ENCODE data around the gene LYPD6B.

- TF ChIP-seq, protein P1, sequence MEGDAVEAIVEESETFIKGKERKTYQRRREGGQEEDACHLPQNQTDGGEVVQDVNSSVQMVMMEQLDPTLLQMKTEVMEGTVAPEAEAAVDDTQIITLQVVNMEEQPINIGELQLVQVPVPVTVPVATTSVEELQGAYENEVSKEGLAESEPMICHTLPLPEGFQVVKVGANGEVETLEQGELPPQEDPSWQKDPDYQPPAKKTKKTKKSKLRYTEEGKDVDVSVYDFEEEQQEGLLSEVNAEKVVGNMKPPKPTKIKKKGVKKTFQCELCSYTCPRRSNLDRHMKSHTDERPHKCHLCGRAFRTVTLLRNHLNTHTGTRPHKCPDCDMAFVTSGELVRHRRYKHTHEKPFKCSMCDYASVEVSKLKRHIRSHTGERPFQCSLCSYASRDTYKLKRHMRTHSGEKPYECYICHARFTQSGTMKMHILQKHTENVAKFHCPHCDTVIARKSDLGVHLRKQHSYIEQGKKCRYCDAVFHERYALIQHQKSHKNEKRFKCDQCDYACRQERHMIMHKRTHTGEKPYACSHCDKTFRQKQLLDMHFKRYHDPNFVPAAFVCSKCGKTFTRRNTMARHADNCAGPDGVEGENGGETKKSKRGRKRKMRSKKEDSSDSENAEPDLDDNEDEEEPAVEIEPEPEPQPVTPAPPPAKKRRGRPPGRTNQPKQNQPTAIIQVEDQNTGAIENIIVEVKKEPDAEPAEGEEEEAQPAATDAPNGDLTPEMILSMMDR (IDR thresholded peaks at IDR 0.05; ENCODE audit: extremely low read depth in 1 of 2, insufficient read depth in 1 of 2, low read depth in 1 of 2, low read length in 2 of 2), result no peak
- TF ChIP-seq EZH2 (IDR thresholded peaks at IDR 0.05; ENCODE audit: borderline replicate concordance, low read depth, low read length, severe bottlenecking), result no peak
- TF ChIP-seq GATA2 (IDR thresholded peaks at IDR 0.05; ENCODE audit: insufficient read depth, insufficient read length, low read depth, low read length), result no peak
- no peak for TF ChIP-seq POLR2A (IDR thresholded peaks at IDR 0.05; ENCODE audit: low read depth, low read length)
- no peak for TF ChIP-seq FOS (IDR thresholded peaks at IDR 0.05; ENCODE audit: borderline replicate concordance, insufficient read depth, low read length)
- TF ChIP-seq JUN (IDR thresholded peaks at IDR 0.05; ENCODE audit: borderline replicate concordance, insufficient read depth, insufficient read length, low read depth), result no peak
These were observed 9.1 kb upstream of the LYPD6B start for GRCh38 chr2:149029307-149029965.

All from endothelial cell of umbilical vein (primary cell).